ENCODE measurements around the gene GAMT.

DNA sequence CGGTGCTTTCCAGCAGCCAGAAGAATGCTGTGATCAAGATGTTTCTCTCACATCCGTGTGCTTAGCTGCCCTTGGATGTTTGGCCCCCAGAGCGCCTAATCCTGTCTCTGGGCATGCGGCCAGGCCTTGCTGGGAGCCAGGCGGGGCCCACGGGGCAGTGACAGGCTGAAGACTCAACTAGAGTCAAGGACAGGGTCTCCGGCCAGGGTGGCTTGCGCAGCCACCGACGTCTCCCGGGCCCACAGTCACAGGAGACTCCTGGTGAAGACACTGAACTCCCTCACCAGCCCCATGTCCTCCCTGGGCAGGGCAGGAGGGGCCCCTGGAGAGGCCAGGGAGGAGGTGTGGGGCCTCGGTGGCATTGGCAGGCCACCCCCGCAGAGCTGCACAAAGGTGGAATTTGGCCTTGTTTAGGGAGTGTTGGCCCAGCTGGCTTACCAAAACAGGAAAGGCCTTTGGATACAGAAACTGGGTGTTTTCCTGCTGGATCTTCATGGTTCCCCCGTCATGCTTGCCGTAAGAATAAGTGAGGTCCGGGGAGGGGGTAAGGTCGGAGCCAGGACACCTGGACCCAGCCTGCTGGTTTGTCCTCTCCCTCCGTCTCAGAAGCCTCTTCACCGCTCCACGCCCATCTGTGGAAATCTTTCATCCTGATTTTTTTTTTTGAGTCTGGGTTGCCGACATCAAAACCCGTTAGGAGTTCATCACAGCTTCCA, 27.6 kb downstream of the GAMT start:
- TF ChIP-seq SP1 (IDR thresholded peaks at IDR 0.05), result no peak
- no peak for TF ChIP-seq FOXA1 (IDR thresholded peaks at IDR 0.05)
- TF ChIP-seq TARDBP (IDR thresholded peaks at IDR 0.05), result no peak
- TF ChIP-seq FOXM1 (IDR thresholded peaks at IDR 0.05; ENCODE audit: borderline replicate concordance), result no peak
- no peak for TF ChIP-seq BHLHE40 (IDR thresholded peaks at IDR 0.05; ENCODE audit: borderline replicate concordance)
- no peak for TF ChIP-seq SUZ12 (IDR thresholded peaks at IDR 0.05)
- TF ChIP-seq ZNF384 (IDR thresholded peaks at IDR 0.05), result no peak
